ENCODE results near the gene CTBP2.

Gene CTBP2

DNA sequence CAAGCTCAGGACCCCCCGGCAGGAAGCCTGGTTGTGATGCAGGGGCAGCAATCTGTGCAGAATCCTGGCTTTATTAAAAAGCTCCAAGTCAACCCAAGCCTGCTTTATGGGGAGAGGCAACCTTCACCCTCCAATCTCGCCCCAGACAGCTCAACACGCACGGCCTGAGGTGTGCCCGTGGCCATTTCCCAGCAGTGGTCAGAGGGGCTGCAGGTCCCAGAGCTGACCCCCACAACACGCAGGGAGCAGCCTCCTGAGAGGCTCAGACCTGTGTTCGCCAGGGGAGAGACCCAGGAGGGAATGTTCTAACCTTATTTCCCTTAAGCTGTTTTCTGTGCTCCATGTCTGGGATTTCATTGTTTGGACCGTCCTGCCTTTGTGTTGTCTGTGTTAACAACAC is 108.2 kb downstream of the CTBP2 start:
- no peak overlapping the region for H3K27ac ChIP-seq

DNA sequence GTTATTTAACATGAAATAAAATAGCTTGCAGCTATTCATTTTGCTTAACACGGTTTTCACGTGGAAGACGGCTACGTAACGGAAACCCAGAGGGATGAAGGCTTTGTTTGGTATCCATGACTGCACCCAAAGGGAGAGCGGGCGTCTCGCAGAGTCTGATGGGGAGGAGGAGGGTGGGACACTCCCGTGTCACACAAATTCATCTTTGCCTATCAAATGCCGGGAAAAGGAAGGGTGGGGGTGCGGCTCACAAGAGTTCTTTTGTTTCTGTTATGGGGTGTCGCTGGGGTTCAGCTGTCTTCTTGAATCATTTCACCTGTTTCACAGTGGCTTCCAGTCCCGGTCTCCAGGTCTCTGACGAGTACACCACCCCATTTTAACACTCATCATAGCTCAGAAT is 110.0 kb downstream of the CTBP2 start:
- H3K27ac ChIP-seq = no peak overlapping the region
- no peak for TF ChIP-seq ZFX (IDR thresholded peaks at IDR 0.05)
- TF ChIP-seq, protein P1, sequence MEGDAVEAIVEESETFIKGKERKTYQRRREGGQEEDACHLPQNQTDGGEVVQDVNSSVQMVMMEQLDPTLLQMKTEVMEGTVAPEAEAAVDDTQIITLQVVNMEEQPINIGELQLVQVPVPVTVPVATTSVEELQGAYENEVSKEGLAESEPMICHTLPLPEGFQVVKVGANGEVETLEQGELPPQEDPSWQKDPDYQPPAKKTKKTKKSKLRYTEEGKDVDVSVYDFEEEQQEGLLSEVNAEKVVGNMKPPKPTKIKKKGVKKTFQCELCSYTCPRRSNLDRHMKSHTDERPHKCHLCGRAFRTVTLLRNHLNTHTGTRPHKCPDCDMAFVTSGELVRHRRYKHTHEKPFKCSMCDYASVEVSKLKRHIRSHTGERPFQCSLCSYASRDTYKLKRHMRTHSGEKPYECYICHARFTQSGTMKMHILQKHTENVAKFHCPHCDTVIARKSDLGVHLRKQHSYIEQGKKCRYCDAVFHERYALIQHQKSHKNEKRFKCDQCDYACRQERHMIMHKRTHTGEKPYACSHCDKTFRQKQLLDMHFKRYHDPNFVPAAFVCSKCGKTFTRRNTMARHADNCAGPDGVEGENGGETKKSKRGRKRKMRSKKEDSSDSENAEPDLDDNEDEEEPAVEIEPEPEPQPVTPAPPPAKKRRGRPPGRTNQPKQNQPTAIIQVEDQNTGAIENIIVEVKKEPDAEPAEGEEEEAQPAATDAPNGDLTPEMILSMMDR (conservative IDR thresholded peaks at IDR 0.05) = no peak

More for the DNA sequence above, 108.2 kb downstream of the CTBP2 start:
- TF ChIP-seq ZFX (IDR thresholded peaks at IDR 0.05) = no peak
- TF ChIP-seq, protein P1 (conservative IDR thresholded peaks at IDR 0.05) = no peak

DNA sequence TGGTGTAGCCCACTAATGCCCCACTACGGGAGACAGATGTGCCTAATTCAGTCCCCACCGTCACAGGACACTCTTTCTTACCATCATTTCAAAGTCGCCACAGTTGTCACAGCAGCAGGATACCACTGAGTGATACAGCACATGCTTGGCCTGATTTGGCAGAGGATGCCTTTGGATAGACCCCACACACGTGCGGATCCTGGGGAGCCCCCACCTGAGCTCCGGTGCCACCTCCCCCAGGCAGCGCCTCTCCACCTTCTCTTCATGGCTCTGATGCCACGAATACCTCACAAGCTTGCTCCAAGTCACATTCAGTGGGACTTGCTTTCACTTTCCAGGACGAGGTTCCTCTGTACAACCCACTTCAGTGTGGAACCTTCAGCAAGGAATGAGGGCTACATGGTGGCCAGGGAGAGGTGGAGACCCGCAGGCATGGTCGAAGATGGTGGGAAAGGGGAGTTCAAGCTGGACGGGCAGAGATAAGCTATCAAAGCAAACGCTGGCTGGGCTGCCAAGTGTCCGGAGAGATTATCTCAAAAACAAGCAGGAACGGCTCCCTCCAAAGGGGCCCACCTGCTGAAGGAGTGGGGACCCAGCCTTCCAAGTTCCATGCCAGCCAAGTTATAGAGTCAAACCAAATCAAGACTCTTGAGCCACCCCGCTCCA is 111.0 kb downstream of the CTBP2 start:
- H3K27ac ChIP-seq = peak overlapping the region; percentile 23
- no peak for TF ChIP-seq ZFX (IDR thresholded peaks at IDR 0.05)
- TF ChIP-seq, protein P1 (conservative IDR thresholded peaks at IDR 0.05) = no peak

DNA sequence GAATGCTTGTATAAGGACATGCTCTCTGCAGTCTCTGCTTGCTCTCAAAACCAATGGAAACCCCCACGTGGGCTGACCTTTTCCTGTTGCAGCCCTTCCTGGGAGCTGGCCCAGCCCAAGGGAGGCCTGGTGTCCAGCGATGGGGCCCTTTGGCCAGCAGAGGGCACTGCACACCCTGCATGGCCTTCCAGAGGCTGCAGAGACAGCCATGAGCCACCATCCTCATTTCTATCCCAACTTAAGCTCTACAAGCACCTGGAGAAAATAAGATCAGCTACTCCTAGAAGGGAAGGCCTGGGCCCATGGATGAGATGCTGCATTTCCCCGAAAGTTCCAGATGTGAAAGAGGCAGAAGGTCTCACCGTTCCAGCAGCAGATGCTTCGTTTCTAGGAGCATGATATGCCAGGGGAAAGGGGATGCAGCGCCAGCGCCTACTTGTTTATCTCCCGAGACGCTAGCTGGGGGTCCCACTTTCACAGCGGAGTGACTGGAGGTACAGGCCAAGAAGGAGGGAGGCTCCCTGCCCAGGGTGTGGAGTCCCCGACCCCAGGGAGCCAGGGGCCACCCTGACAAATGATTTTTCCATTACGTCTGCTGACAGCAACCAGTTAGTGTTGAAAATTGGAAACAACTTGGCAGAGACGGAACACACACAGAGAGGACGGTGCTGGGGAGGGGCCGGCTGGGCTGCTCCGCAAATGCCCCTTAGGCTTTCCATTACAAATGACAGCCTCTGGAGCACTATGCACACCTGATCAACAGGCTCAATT is 112.1 kb downstream of the CTBP2 start:
- TF ChIP-seq, protein P1 (conservative IDR thresholded peaks at IDR 0.05) = peak; percentile 98
- no peak for TF ChIP-seq ZFX (IDR thresholded peaks at IDR 0.05)
- H3K27ac ChIP-seq = peak overlapping the region; percentile 23

DNA sequence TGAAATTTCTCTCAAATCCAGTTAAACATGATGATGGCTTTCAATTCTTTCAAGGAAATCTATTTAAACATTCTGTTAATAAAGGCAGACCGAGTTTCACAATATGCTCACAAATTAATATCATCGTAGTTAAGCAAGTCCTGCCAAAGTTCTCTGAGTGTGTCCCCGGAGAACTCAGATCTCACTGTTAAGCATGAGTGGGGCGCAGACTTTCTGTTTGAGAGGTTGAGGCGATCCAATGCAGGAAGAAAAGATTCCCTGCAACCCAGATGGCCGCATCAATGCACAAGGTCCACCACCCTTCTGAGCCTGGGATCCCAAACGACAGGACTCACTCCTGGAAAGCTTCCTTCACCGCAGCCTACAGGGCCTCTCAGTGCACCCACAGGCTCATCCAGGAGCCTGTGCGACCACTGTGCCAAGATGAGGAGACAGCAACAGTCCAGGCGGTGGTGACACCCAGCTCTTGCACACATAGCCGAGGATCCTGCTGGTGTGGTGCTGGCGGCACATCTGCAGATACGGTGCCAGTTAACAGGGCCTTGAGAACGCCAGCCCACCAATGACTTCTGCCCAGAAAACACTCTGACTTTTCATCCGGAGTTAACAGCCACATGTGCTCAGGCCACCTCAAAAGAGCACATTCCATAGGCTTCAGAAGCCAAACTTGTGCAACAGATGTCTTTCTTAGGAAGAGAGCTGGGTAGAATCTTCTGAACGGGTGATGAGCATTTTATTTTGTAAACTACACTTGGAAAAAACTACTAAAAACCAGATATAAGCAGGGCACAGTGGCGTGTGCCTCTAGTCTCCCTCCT is 116.3 kb downstream of the CTBP2 start:
- no peak for TF ChIP-seq ZFX (IDR thresholded peaks at IDR 0.05)
- TF ChIP-seq, protein P1 (conservative IDR thresholded peaks at IDR 0.05) = no peak
- H3K27ac ChIP-seq = peak overlapping the region; percentile 45

DNA sequence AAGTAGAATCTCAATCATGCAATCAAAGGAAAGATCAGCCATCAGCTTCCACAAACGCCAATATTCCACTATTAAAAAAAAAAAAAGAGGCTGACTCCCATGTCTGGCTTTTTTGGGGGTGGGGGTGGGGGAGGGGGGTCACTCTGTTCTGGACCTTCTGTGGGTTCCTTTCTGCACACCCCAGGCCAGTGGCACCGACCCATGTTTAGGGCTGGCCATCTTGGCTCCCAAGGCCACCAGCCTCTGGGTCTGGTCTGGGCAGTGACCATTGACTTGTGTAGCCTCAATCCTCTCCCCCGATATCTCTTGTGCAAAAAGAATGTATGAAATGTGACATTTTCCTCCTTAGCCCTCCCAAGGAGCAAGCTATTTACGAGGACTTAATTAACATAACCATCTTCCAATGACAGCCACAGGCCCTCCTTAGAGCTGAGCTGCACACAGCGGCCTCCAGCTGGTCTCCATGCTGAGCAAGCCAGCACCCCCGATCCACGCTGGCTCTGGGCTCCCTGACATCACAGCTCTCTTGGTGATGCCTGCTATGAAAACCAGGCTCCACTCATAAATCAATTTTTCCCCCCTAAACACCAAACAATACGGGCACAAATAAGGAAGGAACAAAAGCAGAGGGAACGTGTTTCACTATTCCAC is 118.4 kb downstream of the CTBP2 start:
- no peak overlapping the region for H3K27ac ChIP-seq
- TF ChIP-seq ZFX (IDR thresholded peaks at IDR 0.05) = no peak
- TF ChIP-seq, protein P1 (conservative IDR thresholded peaks at IDR 0.05) = no peak

Data from C4-2B (cell line).